HG03095 (cell line): ENCODE results near the gene TSC22D2.

ENCODE experiments used
- ATAC-seq: cut with Tn5 transposase; IDR thresholded peaks from one replicate; pipeline ENCODE4 v1.9.1; 2021; ENCODE audit warnings: moderate library complexity; ENCODE audit not compliant: unreplicated experiment

Gene TSC22D2

GRCh38 chr3:150411106-150411460 lies 3.0 kb downstream of the TSC22D2 start:
- ATAC-seq = no peak

- ATAC-seq = no peak
Observed at GRCh38 chr3:150411546-150411945, 3.4 kb downstream of the TSC22D2 start.

GRCh38 chr3:150411976-150412375 lies 3.9 kb downstream of the TSC22D2 start:
- ATAC-seq = no peak

- ATAC-seq = no peak
Observed at GRCh38 chr3:150412561-150413231, 4.6 kb downstream of the TSC22D2 start.

GRCh38 chr3:150414258-150414657 lies 6.2 kb downstream of the TSC22D2 start:
- no peak for ATAC-seq

- no peak for ATAC-seq
Observed at GRCh38 chr3:150414959-150415358, 6.9 kb downstream of the TSC22D2 start.

GRCh38 chr3:150419076-150419868 lies 11.2 kb downstream of the TSC22D2 start:
- ATAC-seq = no peak

- no peak for ATAC-seq
Observed at GRCh38 chr3:150419959-150420358, 11.9 kb downstream of the TSC22D2 start.

- no peak for ATAC-seq
Observed at GRCh38 chr3:150421256-150421655, 13.2 kb downstream of the TSC22D2 start.

- ATAC-seq = no peak
Observed at GRCh38 chr3:150421799-150422548, 13.9 kb downstream of the TSC22D2 start.

GRCh38 chr3:150422907-150423306 lies 14.8 kb downstream of the TSC22D2 start:
- ATAC-seq = no peak

- ATAC-seq = no peak
Observed at GRCh38 chr3:150423761-150424160, 15.7 kb downstream of the TSC22D2 start.

GRCh38 chr3:150426292-150426691 lies 18.2 kb downstream of the TSC22D2 start:
- no peak for ATAC-seq

- no peak for ATAC-seq
Observed at GRCh38 chr3:150428562-150428961, 20.5 kb downstream of the TSC22D2 start.

GRCh38 chr3:150429767-150430671 lies 21.9 kb downstream of the TSC22D2 start:
- no peak for ATAC-seq

- ATAC-seq = no peak
Observed at GRCh38 chr3:150433347-150433746, 25.2 kb downstream of the TSC22D2 start.

GRCh38 chr3:150434234-150434633 lies 26.1 kb downstream of the TSC22D2 start:
- ATAC-seq = no peak

- ATAC-seq = no peak
Observed at GRCh38 chr3:150436161-150436560, 28.1 kb downstream of the TSC22D2 start.

GRCh38 chr3:150439657-150440056 lies 31.6 kb downstream of the TSC22D2 start:
- no peak for ATAC-seq

GRCh38 chr3:150443331-150443741 lies 35.2 kb downstream of the TSC22D2 start:
- ATAC-seq = no peak

GRCh38 chr3:150444371-150444770 lies 36.3 kb downstream of the TSC22D2 start:
- no peak for ATAC-seq
